SJCRH30 (cell line): ENCODE data around the gene F2RL1. TPM values are rescaled to one million over a fixed set of nuclear protein-coding genes. Genes with fewer than 3 reads are reported as not detected.
"Not testable (repeated sequence)": the region's sequence is repeated elsewhere in the genome, so short reads cannot be mapped to it uniquely, and the experiment has no call there.

Source experiments
- DNase-seq, 2 experiments: peaks; one replicate each; pipeline ENCODE4 v3.0.0-alpha.2; 2015 to 2020
- H3K27ac ChIP-seq: fragments of 250-450 bp; sonication (Bioruptor Pico); 2 replicates; pipeline ENCODE4 v1.5.1; 2020; ENCODE audit warnings: mild to moderate bottlenecking, moderate library complexity
- H3K27me3 ChIP-seq: fragments of 250-450 bp; sonication (Bioruptor Pico); 2 replicates; pipeline ENCODE4 v1.5.1; 2020; ENCODE audit warnings: mild to moderate bottlenecking, moderate library complexity
- H3K36me3 ChIP-seq: fragments of 250-450 bp; sonication (Bioruptor Pico); 2 replicates; pipeline ENCODE4 v1.5.1; 2020; ENCODE audit warnings: mild to moderate bottlenecking, moderate library complexity
- H3K4me1 ChIP-seq: fragments of 250-450 bp; sonication (Bioruptor Pico); 2 replicates; pipeline ENCODE4 v1.5.1; 2020; ENCODE audit warnings: mild to moderate bottlenecking, moderate library complexity
- H3K4me3 ChIP-seq: fragments of 250-450 bp; sonication (Bioruptor Pico); 2 replicates; pipeline ENCODE4 v1.5.1; 2020; ENCODE audit warnings: mild to moderate bottlenecking, moderate library complexity
- H3K9me3 ChIP-seq: fragments of 250-450 bp; sonication (Bioruptor Pico); replicated peaks from 2 replicates; pipeline ENCODE4 v1.5.1; 2020; ENCODE audit warnings: mild to moderate bottlenecking, moderate library complexity
- total RNA-seq: library from RNA; depleted of rRNA; stranded (reverse); fragments of >200 nt; shearing (Covaris generic); gene quantifications from 2 replicates; pipeline ENCODE4 v1.2.3, GENCODE V29; 2014

F2RL1 gene
- total RNA-seq, 1 experiment from 2014 or later = 0.02 TPM

- no peak overlapping the region for H3K4me3 ChIP-seq
Observed at GRCh38 chr5:76851728-76852369, 33.0 kb downstream of the F2RL1 start.

GRCh38 chr5:76852772-76853171 lies 33.9 kb downstream of the F2RL1 start:
- no peaks in the 10 kb centered on the region for H3K36me3 ChIP-seq
- no peaks in the 10 kb centered on the region for H3K4me1 ChIP-seq
- no peak overlapping the region for H3K4me3 ChIP-seq
- H3K9me3 ChIP-seq = no peaks in the 10 kb centered on the region
- no peak overlapping the region for H3K27ac ChIP-seq
- H3K27me3 ChIP-seq = no peaks in the 10 kb centered on the region
- DNase-seq = no peak

More at GRCh38 chr5:76851728-76852369, 33.0 kb downstream of the F2RL1 start:
- Histone ChIP-seq H3K9me3 (no peaks in the 10 kb centered on the region), H3K36me3 (no peaks in the 10 kb centered on the region), H3K27me3 (no peaks in the 10 kb centered on the region), H3K4me1 (no peaks in the 10 kb centered on the region), H3K27ac (no peak overlapping the region)
- no peak for DNase-seq

- not testable (repeated sequence) for H3K4me3 ChIP-seq, H3K4me1 ChIP-seq, DNase-seq, H3K27me3 ChIP-seq, H3K36me3 ChIP-seq, H3K9me3 ChIP-seq, H3K27ac ChIP-seq
Observed at GRCh38 chr5:76853741-76854140, 34.9 kb downstream of the F2RL1 start.

GRCh38 chr5:76854644-76855043 lies 35.8 kb downstream of the F2RL1 start:
- H3K4me1 ChIP-seq = no peaks in the 10 kb centered on the region
- no peak overlapping the region for H3K4me3 ChIP-seq
- no peaks in the 10 kb centered on the region for H3K36me3 ChIP-seq
- H3K9me3 ChIP-seq = no peaks in the 10 kb centered on the region
- DNase-seq = no peak
- H3K27ac ChIP-seq = no peak overlapping the region
- H3K27me3 ChIP-seq = no peaks in the 10 kb centered on the region

DNA sequence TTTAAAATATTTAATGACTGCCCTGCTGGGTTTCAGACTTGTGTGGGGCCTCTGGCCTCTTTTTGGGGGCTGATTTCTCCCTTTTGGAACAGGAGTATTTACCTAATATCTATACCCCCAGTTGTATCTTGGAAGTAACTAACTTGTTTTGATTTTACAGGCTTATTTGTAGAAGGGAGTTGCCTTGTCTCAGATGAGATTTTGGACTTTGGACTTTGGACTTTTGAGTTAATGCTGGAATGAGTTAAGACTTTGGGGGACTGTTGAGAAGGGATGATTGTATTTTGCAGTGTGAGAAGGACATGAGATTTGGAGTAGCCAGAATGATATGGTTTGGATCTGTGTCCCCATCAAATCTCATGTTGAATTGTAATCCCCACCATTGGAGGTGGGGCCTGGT lies 36.7 kb downstream of the F2RL1 start:
- not testable (repeated sequence) for H3K27ac ChIP-seq, H3K9me3 ChIP-seq, H3K4me3 ChIP-seq, H3K4me1 ChIP-seq, H3K36me3 ChIP-seq, DNase-seq, H3K27me3 ChIP-seq

- no peak for DNase-seq
- Histone ChIP-seq H3K27ac (no peak overlapping the region), H3K36me3 (no peaks in the 10 kb centered on the region), H3K27me3 (no peaks in the 10 kb centered on the region), H3K9me3 (no peaks in the 10 kb centered on the region), H3K4me3 (no peak overlapping the region), H3K4me1 (no peaks in the 10 kb centered on the region)
Observed at GRCh38 chr5:76855961-76856360, 37.1 kb downstream of the F2RL1 start.

GRCh38 chr5:76856800-76857199 lies 38.0 kb downstream of the F2RL1 start:
- H3K4me1 ChIP-seq, H3K27ac ChIP-seq, H3K9me3 ChIP-seq, H3K4me3 ChIP-seq, H3K27me3 ChIP-seq, DNase-seq, H3K36me3 ChIP-seq: not testable (repeated sequence)

DNA sequence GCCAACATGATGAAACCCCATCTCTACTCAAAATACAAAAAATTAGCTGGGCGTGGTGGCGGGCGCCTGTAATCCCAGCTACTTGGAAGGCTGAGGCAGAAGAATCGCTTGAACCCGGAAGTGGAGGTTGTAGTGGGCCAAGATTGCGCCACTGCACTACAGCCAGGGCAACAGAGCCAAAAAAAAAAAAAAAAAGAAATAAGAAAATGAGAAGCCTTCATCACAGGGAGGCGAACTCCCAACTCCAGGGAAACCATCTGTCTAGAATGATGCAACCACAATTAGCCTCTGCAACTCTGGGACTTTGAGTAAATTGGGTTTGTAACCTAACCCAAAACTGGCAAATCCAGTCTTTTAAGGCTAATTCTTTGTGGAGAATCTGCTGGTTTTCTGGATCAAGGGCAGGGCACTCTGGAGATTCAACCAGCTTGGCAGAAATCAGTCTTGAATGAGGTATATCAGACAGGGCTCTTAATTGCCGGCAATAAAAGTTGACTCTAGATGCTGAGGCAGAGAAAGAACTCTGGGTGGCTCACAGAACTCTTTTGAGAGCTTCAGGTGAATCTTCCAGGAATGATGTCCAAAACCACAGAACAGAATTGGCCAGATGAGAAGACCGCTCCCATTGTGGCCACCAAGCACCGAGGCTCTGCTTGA lies 40.9 kb downstream of the F2RL1 start:
- H3K27me3 ChIP-seq = no peaks in the 10 kb centered on the region
- no peak overlapping the region for H3K27ac ChIP-seq
- no peaks in the 10 kb centered on the region for H3K9me3 ChIP-seq
- H3K36me3 ChIP-seq = no peaks in the 10 kb centered on the region
- H3K4me1 ChIP-seq = no peaks in the 10 kb centered on the region
- no peak for DNase-seq
- no peak overlapping the region for H3K4me3 ChIP-seq

DNA sequence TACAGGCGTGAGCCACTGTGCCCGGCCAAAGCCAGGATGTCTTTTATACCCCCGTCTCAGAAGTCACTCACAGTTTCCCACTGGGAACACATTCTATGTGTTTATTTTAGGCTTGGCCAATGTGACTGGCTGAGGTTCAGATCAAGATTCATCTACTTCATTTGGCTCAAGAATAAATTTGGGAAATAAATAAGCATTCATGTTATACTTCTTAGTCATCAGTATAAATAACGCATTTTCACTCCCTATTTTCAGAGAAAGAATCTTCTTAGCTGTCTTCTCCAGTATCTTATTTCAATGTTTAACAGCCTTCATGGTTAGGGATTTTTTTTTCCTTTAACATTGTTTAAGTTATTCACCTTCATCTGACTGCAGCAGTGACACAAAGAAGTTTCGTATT lies 42.8 kb downstream of the F2RL1 start:
- H3K4me1 ChIP-seq = no peaks in the 10 kb centered on the region
- H3K4me3 ChIP-seq = no peak overlapping the region
- DNase-seq = no peak
- no peak overlapping the region for H3K27ac ChIP-seq
- H3K36me3 ChIP-seq = no peaks in the 10 kb centered on the region
- no peaks in the 10 kb centered on the region for H3K27me3 ChIP-seq
- H3K9me3 ChIP-seq = no peaks in the 10 kb centered on the region

- DNase-seq = no peak
- Histone ChIP-seq H3K4me1 (no peaks in the 10 kb centered on the region), H3K36me3 (no peaks in the 10 kb centered on the region), H3K27me3 (no peaks in the 10 kb centered on the region), H3K27ac (no peak overlapping the region), H3K4me3 (no peak overlapping the region), H3K9me3 (no peaks in the 10 kb centered on the region)
Observed at GRCh38 chr5:76863001-76863400, 44.2 kb downstream of the F2RL1 start.

- DNase-seq = no peak
- Histone ChIP-seq H3K4me3 (no peak overlapping the region), H3K36me3 (no peaks in the 10 kb centered on the region), H3K9me3 (no peaks in the 10 kb centered on the region), H3K27me3 (no peaks in the 10 kb centered on the region), H3K27ac (no peak overlapping the region), H3K4me1 (no peaks in the 10 kb centered on the region)
Observed at GRCh38 chr5:76866503-76866902, 47.7 kb downstream of the F2RL1 start.

DNA sequence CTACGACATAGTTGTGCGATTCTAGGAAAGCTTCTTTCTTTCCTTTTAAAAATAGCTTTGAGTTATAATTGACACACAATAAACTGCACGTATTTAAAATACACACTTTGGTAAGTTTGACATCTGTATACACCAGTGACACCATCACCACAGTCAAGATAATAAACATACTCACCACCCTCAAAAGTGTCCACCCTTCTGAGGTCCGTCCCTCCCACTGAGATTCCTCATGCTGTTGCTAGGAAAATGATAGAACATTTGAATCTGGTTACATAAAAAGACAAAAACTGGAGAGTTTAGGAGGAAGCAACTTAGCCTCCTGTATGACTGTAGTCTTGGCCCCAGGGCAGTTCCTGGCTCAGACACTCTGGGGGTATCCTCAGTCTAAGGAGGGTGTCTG lies 48.2 kb downstream of the F2RL1 start:
- DNase-seq = no peak
- H3K4me3 ChIP-seq = no peak overlapping the region
- H3K27ac ChIP-seq = no peak overlapping the region

DNA sequence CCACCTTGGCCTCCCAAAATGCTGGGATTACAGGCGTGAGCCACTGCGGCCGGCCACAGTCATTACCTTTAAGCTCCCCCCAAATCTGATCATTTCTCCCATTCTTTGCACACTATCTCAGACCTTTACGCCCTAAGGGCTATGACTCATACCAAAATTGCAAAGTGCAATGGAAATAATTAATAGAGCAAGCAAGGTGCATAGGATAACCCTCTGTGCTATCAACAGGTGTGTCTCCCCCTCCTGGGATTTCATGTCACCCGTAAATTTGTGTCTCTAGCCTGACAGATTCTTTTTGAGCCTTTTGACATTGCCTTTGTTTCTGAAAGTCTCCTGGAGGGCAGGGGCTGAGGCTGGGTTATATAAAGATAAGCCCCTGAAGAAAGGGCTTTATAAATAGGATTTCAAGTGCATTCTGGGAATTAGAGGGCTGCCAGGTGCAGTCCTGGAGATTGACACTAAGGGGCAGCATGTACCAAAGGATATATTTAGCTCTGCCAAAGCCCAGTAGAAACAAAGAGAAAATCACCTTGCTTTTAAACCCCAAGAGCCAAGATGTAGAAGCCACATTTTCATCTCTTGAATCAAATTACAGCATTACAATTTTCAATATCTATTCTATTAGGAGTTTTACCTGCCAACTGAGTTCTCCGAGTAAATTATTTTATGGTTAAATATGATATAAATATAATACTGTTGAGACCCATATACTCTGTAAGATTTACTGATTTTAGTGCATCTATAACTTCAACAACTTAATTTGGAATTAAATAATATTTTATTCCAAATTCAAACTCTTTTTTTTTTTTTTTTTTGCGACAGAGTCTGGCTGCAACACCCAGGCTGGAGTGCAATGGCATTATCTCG lies 49.2 kb downstream of the F2RL1 start:
- no peaks in the 10 kb centered on the region for H3K9me3 ChIP-seq
- H3K36me3 ChIP-seq = no peaks in the 10 kb centered on the region
- H3K4me3 ChIP-seq = no peak overlapping the region

More for the DNA sequence above, 48.2 kb downstream of the F2RL1 start:
- H3K9me3 ChIP-seq = no peaks in the 10 kb centered on the region
- no peaks in the 10 kb centered on the region for H3K4me1 ChIP-seq
- H3K27me3 ChIP-seq = no peaks in the 10 kb centered on the region
- no peaks in the 10 kb centered on the region for H3K36me3 ChIP-seq

DNA sequence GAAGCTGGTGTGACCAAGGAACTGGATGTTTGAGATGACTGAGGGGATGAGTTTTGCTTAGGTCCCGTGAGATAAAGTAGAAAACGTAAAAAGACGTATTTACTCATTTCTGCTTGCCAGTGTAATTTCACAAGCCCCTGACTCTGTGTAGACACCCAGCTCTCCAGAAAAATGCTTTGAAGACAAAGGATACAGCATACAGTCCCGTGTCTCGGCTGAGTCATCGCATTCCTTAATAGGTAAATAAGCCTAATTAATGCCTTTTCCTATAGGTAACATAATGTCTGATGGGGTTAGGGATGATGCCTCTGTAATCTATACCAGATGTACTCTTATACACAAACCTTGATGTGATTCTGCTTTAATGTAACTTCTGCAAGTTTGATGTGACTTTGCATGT lies 51.2 kb downstream of the F2RL1 start:
- H3K27ac ChIP-seq = no peak overlapping the region
- no peaks in the 10 kb centered on the region for H3K27me3 ChIP-seq
- no peak overlapping the region for H3K4me3 ChIP-seq
- H3K4me1 ChIP-seq = no peaks in the 10 kb centered on the region
- H3K36me3 ChIP-seq = no peaks in the 10 kb centered on the region
- no peak for DNase-seq
- H3K9me3 ChIP-seq = no peaks in the 10 kb centered on the region

More for the DNA sequence above, 49.2 kb downstream of the F2RL1 start:
- Histone ChIP-seq H3K27ac (no peak overlapping the region), H3K4me1 (no peaks in the 10 kb centered on the region), H3K27me3 (no peaks in the 10 kb centered on the region)
- DNase-seq = peak; percentile 41 to 78

GRCh38 chr5:76874088-76874581 lies 55.3 kb downstream of the F2RL1 start:
- Histone ChIP-seq H3K27ac (no peak overlapping the region), H3K4me3 (no peak overlapping the region), H3K9me3 (no peaks in the 10 kb centered on the region), H3K4me1 (no peaks in the 10 kb centered on the region), H3K36me3 (no peaks in the 10 kb centered on the region), H3K27me3 (no peaks in the 10 kb centered on the region)
- DNase-seq = peak in 1 of 2 experiments; percentile 18
